Erythroblast (primary cell): ENCODE measurements around the gene VIPR2.

ENCODE experiments used
- GATA1 ChIP-seq: IDR thresholded peaks from 2 replicates; pipeline ENCODE4 v1.6.1; 2011; ENCODE audit warnings: low read depth, mild to moderate bottlenecking, control low read depth, low read length, moderate library complexity
- POLR2A ChIP-seq: IDR thresholded peaks from 2 replicates; pipeline ENCODE4 v1.6.1; 2011; ENCODE audit warnings: mild to moderate bottlenecking, low read length

DNA sequence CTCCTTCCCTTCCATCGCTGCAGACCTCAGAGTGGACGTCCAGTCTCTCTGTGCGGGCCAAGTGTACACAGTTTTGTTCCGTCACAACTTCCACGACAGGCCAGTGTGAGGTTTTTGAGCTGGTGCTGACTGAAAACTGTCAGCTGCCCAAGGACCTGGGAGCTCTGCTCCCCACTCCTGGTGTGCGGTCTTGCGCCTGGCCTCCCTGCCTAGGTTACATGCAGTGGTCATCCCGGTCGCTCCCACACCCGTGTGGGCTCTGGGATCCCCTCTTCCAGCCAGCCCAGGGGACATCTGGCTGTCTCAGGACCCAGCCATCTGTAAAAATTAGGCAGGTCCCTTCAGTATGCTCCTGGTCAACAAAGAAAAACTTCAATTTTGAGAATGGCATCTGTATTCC is 127.5 kb downstream of the VIPR2 start:
- TF ChIP-seq POLR2A (no peak), GATA1 (no peak)
